SU-DHL-6 (cell line): ENCODE data around the gene SDCCAG8.

ENCODE experiments used
- H2AFZ ChIP-seq: fragments of 200-600 bp; sonication (generic); 2 replicates; pipeline ENCODE4 v1.6.1; 2014; ENCODE audit warnings: low read depth, mild to moderate bottlenecking, moderate library complexity, mixed read lengths, antibody characterized with exemption, low read length; ENCODE audit not compliant: severe bottlenecking
- H3F3A ChIP-seq: fragments of 200-600 bp; shearing (Covaris generic); 2 replicates; pipeline ENCODE4 v1.6.0; 2016; ENCODE audit warnings: antibody characterized with exemption, mild to moderate bottlenecking; ENCODE audit not compliant: insufficient read depth
- H3K27ac ChIP-seq: fragments of 200-600 bp; sonication (generic); 2 replicates; pipeline ENCODE4 v1.5.1; 2016; ENCODE audit warnings: low read depth, mild to moderate bottlenecking, low read length, moderate library complexity, mixed read lengths
- H3K27me3 ChIP-seq: fragments of 200-600 bp; sonication (generic), shearing (Covaris generic); 2 replicates; pipeline ENCODE4 v1.6.0; 2014; ENCODE audit warnings: mild to moderate bottlenecking, low read length
- H3K36me3 ChIP-seq: fragments of 200-600 bp; sonication (generic); 2 replicates; pipeline ENCODE4 v1.6.1; 2014; ENCODE audit warnings: mild to moderate bottlenecking, low read length, mixed read lengths
- H3K4me2 ChIP-seq: fragments of 300-600, 200-600 bp; shearing (Covaris generic), sonication (generic); 2 replicates; pipeline ENCODE4 v1.6.0; 2014; ENCODE audit warnings: low read length, low read depth, mild to moderate bottlenecking; ENCODE audit not compliant: poor library complexity, severe bottlenecking
- H3K4me3 ChIP-seq: fragments of 200-600 bp; sonication (generic); 2 replicates; pipeline ENCODE4 v1.5.1; 2014; ENCODE audit warnings: antibody characterized with exemption, low read length, mild to moderate bottlenecking, mixed read lengths; ENCODE audit not compliant: insufficient read depth, poor library complexity, severe bottlenecking
- H3K79me2 ChIP-seq: fragments of 200-600 bp; sonication (generic); 2 replicates; pipeline ENCODE4 v1.6.1; 2014; ENCODE audit warnings: mild to moderate bottlenecking, low read length, moderate library complexity; ENCODE audit not compliant: insufficient read depth
- H3K9ac ChIP-seq: fragments of 200-600 bp; sonication (generic); 2 replicates; pipeline ENCODE4 v1.7.0; 2014; ENCODE audit warnings: mild to moderate bottlenecking, low read length
- H3K9me2 ChIP-seq: fragments of 200-600 bp; sonication (generic); replicated peaks from 2 replicates; pipeline ENCODE4 v1.6.1; 2014; ENCODE audit warnings: low read length; ENCODE audit not compliant: insufficient read depth
- H3K9me3 ChIP-seq: fragments of 200-600 bp; sonication (generic); 2 replicates; pipeline ENCODE4 v1.6.1; 2014; ENCODE audit warnings: low read length, mixed read lengths; ENCODE audit not compliant: insufficient read depth
- H4K20me1 ChIP-seq: fragments of 200-600 bp; sonication (generic); 2 replicates; pipeline ENCODE4 v1.6.1; 2014; ENCODE audit warnings: low read depth, mild to moderate bottlenecking, antibody characterized with exemption, low read length, moderate library complexity, mixed read lengths
- CTCF ChIP-seq: fragments of 200-600 bp; sonication (generic); IDR thresholded peaks from one replicate; pipeline ENCODE4 v1.5.1; 2017; ENCODE audit warnings: antibody characterized with exemption, mild to moderate bottlenecking, low read length, moderate library complexity; ENCODE audit not compliant: insufficient read depth, poor library complexity, severe bottlenecking
- EZH2phosphoT487 ChIP-seq: fragments of 200-600 bp; sonication (generic), shearing (Covaris generic); conservative IDR thresholded peaks from 2 replicates; pipeline ENCODE4 v1.6.1; 2018; ENCODE audit warnings: mild to moderate bottlenecking, antibody characterized with exemption, low read length, moderate library complexity, mixed read lengths

Gene SDCCAG8

GRCh38 chr1:243449373-243449772 lies 193.5 kb downstream of the SDCCAG8 start:
- Histone ChIP-seq H3F3A (no peaks in the 10 kb centered on the region), H3K27me3 (no peaks in the 10 kb centered on the region), H3K9ac (no peak overlapping the region), H3K79me2 (no peaks in the 10 kb centered on the region), H4K20me1 (no peaks in the 10 kb centered on the region), H3K9me3 (no peaks in the 10 kb centered on the region), H2AFZ (no peak overlapping the region), H3K4me3 (no peak overlapping the region), H3K36me3 (no peaks in the 10 kb centered on the region), H3K4me2 (no peak overlapping the region), H3K27ac (no peak overlapping the region), H3K9me2 (no peaks in the 10 kb centered on the region)
- TF ChIP-seq CTCF (no peak), EZH2phosphoT487 (no peak)

DNA sequence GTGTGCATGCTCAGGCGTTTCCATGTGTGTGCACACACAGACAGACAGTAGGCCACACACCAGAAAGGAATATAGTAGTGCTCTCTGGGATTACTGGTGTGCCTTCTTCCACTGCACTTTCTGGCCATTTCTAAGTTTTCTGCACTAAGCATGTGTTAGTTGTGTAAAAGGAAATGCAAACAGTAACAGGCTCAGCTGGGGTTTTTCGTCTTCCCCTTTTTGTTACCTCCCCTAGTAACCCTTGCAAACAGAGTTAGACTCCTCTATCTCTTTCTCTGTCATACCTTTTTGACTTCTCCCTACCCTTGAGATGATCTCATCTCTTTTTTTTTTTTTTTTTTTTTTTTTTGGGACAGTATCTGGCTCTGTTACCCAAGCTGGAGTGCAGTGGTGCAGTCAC lies 196.3 kb downstream of the SDCCAG8 start:
- no peak overlapping the region for H3K27ac ChIP-seq
- H4K20me1 ChIP-seq, result no peaks in the 10 kb centered on the region
- H3K36me3 ChIP-seq, result no peaks in the 10 kb centered on the region
- no peak overlapping the region for H3K9ac ChIP-seq
- no peak overlapping the region for H3K4me2 ChIP-seq
- no peak overlapping the region for H2AFZ ChIP-seq
- H3F3A ChIP-seq, result no peaks in the 10 kb centered on the region
- no peaks in the 10 kb centered on the region for H3K79me2 ChIP-seq
- no peaks in the 10 kb centered on the region for H3K9me3 ChIP-seq
- no peaks in the 10 kb centered on the region for H3K27me3 ChIP-seq
- H3K9me2 ChIP-seq, result no peaks in the 10 kb centered on the region
- no peak overlapping the region for H3K4me3 ChIP-seq
- TF ChIP-seq EZH2phosphoT487 (no peak), CTCF (no peak)

DNA sequence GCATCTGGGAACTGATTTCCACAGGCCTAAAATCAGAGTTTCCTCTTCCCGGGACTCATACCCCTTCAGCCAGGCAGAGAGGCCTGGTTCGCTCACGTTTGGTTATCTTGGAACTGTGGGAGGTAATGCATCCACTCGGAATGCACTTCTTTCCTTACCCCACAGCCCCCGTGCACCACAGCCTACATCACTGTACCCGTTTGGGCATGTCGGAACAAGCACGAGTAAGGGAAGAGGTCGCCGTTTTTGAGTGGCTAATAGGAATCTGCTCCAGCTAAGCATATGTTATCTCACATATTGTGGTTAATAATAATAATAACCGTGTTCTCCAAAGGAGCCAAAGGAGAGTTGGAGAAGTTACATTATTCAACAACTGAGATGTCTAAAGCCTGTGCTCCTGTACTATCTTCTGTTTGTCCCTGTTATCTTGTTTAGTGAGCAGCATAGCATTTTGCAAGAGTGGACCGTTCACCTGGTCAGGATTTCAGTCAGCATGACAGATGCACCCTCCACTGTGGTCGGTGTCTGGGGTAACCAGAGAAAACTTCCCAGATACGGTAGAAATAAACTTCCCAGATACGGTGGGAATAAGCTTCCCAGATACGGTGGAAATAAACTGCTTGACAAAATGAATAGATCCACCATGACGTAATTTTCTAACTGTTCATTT lies 198.6 kb downstream of the SDCCAG8 start:
- Histone ChIP-seq H3K27ac (no peak overlapping the region), H3K9me2 (no peaks in the 10 kb centered on the region), H3K9me3 (no peaks in the 10 kb centered on the region), H4K20me1 (no peaks in the 10 kb centered on the region), H3K27me3 (no peaks in the 10 kb centered on the region), H3F3A (no peaks in the 10 kb centered on the region), H3K4me2 (no peak overlapping the region), H3K79me2 (no peaks in the 10 kb centered on the region), H3K9ac (no peak overlapping the region), H3K4me3 (no peak overlapping the region), H2AFZ (no peak overlapping the region), H3K36me3 (no peaks in the 10 kb centered on the region)
- TF ChIP-seq CTCF (no peak), EZH2phosphoT487 (no peak)
